LoVo (cell line): Measurements from ENCODE around the gene TK1.
"Not testable (repeated sequence)": the region's sequence is repeated elsewhere in the genome, so short reads cannot be mapped to it uniquely, and the experiment has no call there.

Experiments used
- DNase-seq: peaks from one replicate; pipeline ENCODE4 v3.0.0-alpha.2; 2016; ENCODE audit warnings: low spot score

Gene TK1

GRCh38 chr17:78186692-78187595, at the start of gene TK1, which contains the start of gene AFMID:
Gene TK1 (minus strand): TSS chr17:78187052. CDS start chr17:78186994, 58 bp downstream.
Gene AFMID (plus strand): TSS chr17:78187362. CDS start chr17:78187371, 9 bp downstream.
- peak; percentile 99 for DNase-seq

GRCh38 chr17:78235885-78236284, 49.0 kb upstream of the TK1 start:
- DNase-seq: no peak

- not testable (repeated sequence) for DNase-seq
Measured at GRCh38 chr17:78235022-78235421, 48.2 kb upstream of the TK1 start.

- no peak for DNase-seq
Measured at GRCh38 chr17:78234261-78234865, 47.5 kb upstream of the TK1 start.

GRCh38 chr17:78233678-78234077, 46.8 kb upstream of the TK1 start:
- DNase-seq: no peak

- DNase-seq: no peak
Measured at GRCh38 chr17:78232859-78233173, 46.0 kb upstream of the TK1 start.

GRCh38 chr17:78231991-78232858, 45.4 kb upstream of the TK1 start:
- DNase-seq: no peak

- no peak for DNase-seq
Measured at GRCh38 chr17:78230996-78231935, 44.4 kb upstream of the TK1 start, which contains the start of gene TMEM235. Gene TMEM235 (plus strand): TSS chr17:78231631. CDS start chr17:78232024, 393 bp downstream.

GRCh38 chr17:78230252-78230962, 43.6 kb upstream of the TK1 start:
- no peak for DNase-seq

GRCh38 chr17:78228176-78228575, 41.3 kb upstream of the TK1 start:
- DNase-seq: no peak

- no peak for DNase-seq
Measured at GRCh38 chr17:78227455-78227916, 40.6 kb upstream of the TK1 start.

- DNase-seq: no peak
Measured at GRCh38 chr17:78226759-78227454, 40.1 kb upstream of the TK1 start.

- DNase-seq: no peak
Measured at GRCh38 chr17:78226055-78226758, 39.4 kb upstream of the TK1 start.

- no peak for DNase-seq
Measured at GRCh38 chr17:78225088-78225865, 38.4 kb upstream of the TK1 start.

GRCh38 chr17:78224231-78225087, 37.6 kb upstream of the TK1 start:
- DNase-seq: no peak

GRCh38 chr17:78223765-78224164, 36.9 kb upstream of the TK1 start:
- DNase-seq: no peak

GRCh38 chr17:78223061-78223460, 36.2 kb upstream of the TK1 start:
- no peak for DNase-seq
